Smooth muscle cell (in vitro differentiated cells): ENCODE measurements around the gene NSD1. TPM values are rescaled to one million over a fixed set of nuclear protein-coding genes. Genes with fewer than 3 reads are reported as not detected.
A peak's percentile ranks its signal among the peaks of the same experiment; 100 is the strongest.
"Not testable (repeated sequence)": the region's sequence is repeated elsewhere in the genome, so short reads cannot be mapped to it uniquely, and the experiment has no call there.

Experiments
- DNase-seq: peaks from one replicate; lab custom pipeline; 2025; ENCODE audit not compliant: unreplicated experiment; lab: John Stamatoyannopoulos, UW
- H2AFZ ChIP-seq: fragments of 200-600 bp; sonication (generic); 2 replicates; pipeline ENCODE4 v1.6.0; 2016; ENCODE audit warnings: antibody characterized with exemption, low read depth, mild to moderate bottlenecking
- H3F3A ChIP-seq: fragments of 200-600 bp; sonication (generic); 2 replicates; pipeline ENCODE4 v1.6.0; 2017; ENCODE audit warnings: antibody characterized with exemption, low read depth
- H3K27ac ChIP-seq: fragments of 200-600 bp; sonication (generic); 2 replicates; pipeline ENCODE4 v1.5.1; 2016; ENCODE audit warnings: low read depth, mild to moderate bottlenecking
- H3K27me3 ChIP-seq: fragments of 200-600 bp; sonication (generic); 2 replicates; pipeline ENCODE4 v1.6.1; 2016; ENCODE audit warnings: low read depth, mild to moderate bottlenecking
- H3K36me3 ChIP-seq: fragments of 200-600 bp; sonication (generic); 2 replicates; pipeline ENCODE4 v1.5.1; 2016; ENCODE audit warnings: low read depth
- H3K4me1 ChIP-seq: fragments of 200-600 bp; sonication (generic); 2 replicates; pipeline ENCODE4 v1.5.1; 2016; ENCODE audit warnings: low read depth
- H3K4me2 ChIP-seq: fragments of 200-600 bp; sonication (generic); 2 replicates; pipeline ENCODE4 v1.6.0; 2016; ENCODE audit warnings: mild to moderate bottlenecking
- H3K4me3 ChIP-seq: fragments of 200-600 bp; sonication (generic); 2 replicates; pipeline ENCODE4 v1.5.1; 2016; ENCODE audit warnings: mild to moderate bottlenecking
- H3K79me2 ChIP-seq: fragments of 200-600 bp; sonication (generic); 2 replicates; pipeline ENCODE4 v1.6.0; 2016; ENCODE audit warnings: low read depth, mild to moderate bottlenecking
- H3K9ac ChIP-seq: fragments of 200-600 bp; sonication (generic); 2 replicates; pipeline ENCODE4 v1.6.0; 2016; ENCODE audit warnings: low read depth
- H3K9me3 ChIP-seq: fragments of 200-600 bp; sonication (generic); replicated peaks from 2 replicates; pipeline ENCODE4 v1.5.1; 2016; ENCODE audit warnings: low read depth
- H4K20me1 ChIP-seq: fragments of 200-600 bp; sonication (generic); 2 replicates; pipeline ENCODE4 v1.6.0; 2016; ENCODE audit warnings: low read depth
- CTCF ChIP-seq: fragments of 200-600 bp; sonication (generic); IDR thresholded peaks from 2 replicates; pipeline ENCODE4 v1.5.1; 2017; ENCODE audit warnings: borderline replicate concordance, mild to moderate bottlenecking, antibody characterized with exemption; ENCODE audit not compliant: insufficient read depth, poor library complexity, severe bottlenecking
- WGBS: methylation state at CpG from one replicate; pipeline ENCODE4 v1.1.7; 2016; ENCODE audit warnings: low lambda C conversion rate; 5-methylcytosine and 5-hydroxymethylcytosine counted together
- polyA plus RNA-seq: library from polyadenylated mRNA; unstranded; fragments of >200 nt; fragmentation: Nextera tagmentation; extraction: Ambion mirVana; gene quantifications from 2 replicates; pipeline ENCODE4 v1.2.1, GENCODE V29; 2016
- total RNA-seq: library from RNA; depleted of rRNA; stranded (reverse); fragments of >200 nt; gene quantifications from 2 replicates; pipeline ENCODE4 v1.2.3, GENCODE V29; 2014

The NSD1 gene
- total and polyA plus RNA-seq, 2 experiments from 2014 or later = 22.6 to 38.2 TPM

GRCh38 chr5:177303121-177303924 lies 169.8 kb downstream of the NSD1 start, which contains the start of the genes PRELID1 and RAB24:
Gene PRELID1, plus strand, starts transcription at chr5:177303799. Its CDS starts 187 bp downstream, at chr5:177303986.
Gene RAB24, minus strand, starts transcription at chr5:177303719. Its CDS starts 431 bp downstream, at chr5:177303288.
- Histone ChIP-seq H3K36me3 (no peaks in the 10 kb centered on the region), H2AFZ (peak within 1 kb of the TSS; percentile 66), H3K9me3 (no peaks in the 10 kb centered on the region), H3K79me2 (peaks cover 30% of the 10 kb centered on the region), H3K27me3 (no peaks in the 10 kb centered on the region), H3F3A (peaks cover 28% of the 10 kb centered on the region), H3K4me1 (peaks cover 12% of the 10 kb centered on the region), H3K4me2 (peak within 1 kb of the TSS; percentile 100), H3K27ac (peak within 1 kb of the TSS; percentile 96), H3K4me3 (peak within 1 kb of the TSS; percentile 100), H3K9ac (peak within 1 kb of the TSS; percentile 97), H4K20me1 (peaks cover 21% of the 10 kb centered on the region)
- under 1% methylated on average over 57 of the region's 100 CpGs for WGBS
- TF ChIP-seq CTCF = peak; percentile 39
- peak; percentile 74 for DNase-seq

GRCh38 chr5:177303925-177304391 lies 170.4 kb downstream of the NSD1 start:
- Histone ChIP-seq H2AFZ (peak overlapping the region; percentile 62), H3K79me2 (peaks cover 30% of the 10 kb centered on the region)

GRCh38 chr5:177304392-177305119 lies 171.0 kb downstream of the NSD1 start:
- H3K4me3 ChIP-seq = peak overlapping the region; percentile 100
- H3K27ac ChIP-seq = peak overlapping the region; percentile 96
- WGBS = 59% methylated on average over 19 of the region's 19 CpGs
- H3K27me3 ChIP-seq = no peaks in the 10 kb centered on the region
- H3F3A ChIP-seq = peaks cover 16% of the 10 kb centered on the region
- H2AFZ ChIP-seq = no peak overlapping the region
- peaks cover 12% of the 10 kb centered on the region for H3K4me1 ChIP-seq
- H3K4me2 ChIP-seq = peak overlapping the region; percentile 100
- H3K9ac ChIP-seq = peak overlapping the region; percentile 97
- DNase-seq = no peak
- no peaks in the 10 kb centered on the region for H3K36me3 ChIP-seq
- peaks cover 30% of the 10 kb centered on the region for H3K79me2 ChIP-seq
- no peak for TF ChIP-seq CTCF
- H4K20me1 ChIP-seq = peaks cover 17% of the 10 kb centered on the region
- H3K9me3 ChIP-seq = no peaks in the 10 kb centered on the region

More at GRCh38 chr5:177303925-177304391, 170.4 kb downstream of the NSD1 start:
- no peak for TF ChIP-seq CTCF
- 1% methylated on average over 22 of the region's 25 CpGs for WGBS
- peaks cover 21% of the 10 kb centered on the region for H4K20me1 ChIP-seq
- no peak for DNase-seq
- H3K4me2 ChIP-seq = peak overlapping the region; percentile 100
- peak overlapping the region; percentile 100 for H3K4me3 ChIP-seq
- H3F3A ChIP-seq = peaks cover 22% of the 10 kb centered on the region
- H3K9me3 ChIP-seq = no peaks in the 10 kb centered on the region
- H3K36me3 ChIP-seq = no peaks in the 10 kb centered on the region
- H3K27me3 ChIP-seq = no peaks in the 10 kb centered on the region
- H3K27ac ChIP-seq = peak overlapping the region; percentile 96
- peaks cover 12% of the 10 kb centered on the region for H3K4me1 ChIP-seq
- H3K9ac ChIP-seq = peak overlapping the region; percentile 97

- not testable (repeated sequence) for H3K9me3 ChIP-seq, H3K27me3 ChIP-seq, H3K9ac ChIP-seq, DNase-seq, H3K4me3 ChIP-seq, H2AFZ ChIP-seq, H3F3A ChIP-seq, H3K36me3 ChIP-seq, H3K4me2 ChIP-seq, H3K27ac ChIP-seq
- 95% methylated on average over 11 of the region's 11 CpGs for WGBS
- H3K79me2 ChIP-seq = peaks cover 30% of the 10 kb centered on the region
- peaks cover 29% of the 10 kb centered on the region for H4K20me1 ChIP-seq
- H3K4me1 ChIP-seq = peaks cover 12% of the 10 kb centered on the region
Observed at GRCh38 chr5:177306103-177306640, 172.6 kb downstream of the NSD1 start.
